ENCODE data around the gene CALR.

DNA sequence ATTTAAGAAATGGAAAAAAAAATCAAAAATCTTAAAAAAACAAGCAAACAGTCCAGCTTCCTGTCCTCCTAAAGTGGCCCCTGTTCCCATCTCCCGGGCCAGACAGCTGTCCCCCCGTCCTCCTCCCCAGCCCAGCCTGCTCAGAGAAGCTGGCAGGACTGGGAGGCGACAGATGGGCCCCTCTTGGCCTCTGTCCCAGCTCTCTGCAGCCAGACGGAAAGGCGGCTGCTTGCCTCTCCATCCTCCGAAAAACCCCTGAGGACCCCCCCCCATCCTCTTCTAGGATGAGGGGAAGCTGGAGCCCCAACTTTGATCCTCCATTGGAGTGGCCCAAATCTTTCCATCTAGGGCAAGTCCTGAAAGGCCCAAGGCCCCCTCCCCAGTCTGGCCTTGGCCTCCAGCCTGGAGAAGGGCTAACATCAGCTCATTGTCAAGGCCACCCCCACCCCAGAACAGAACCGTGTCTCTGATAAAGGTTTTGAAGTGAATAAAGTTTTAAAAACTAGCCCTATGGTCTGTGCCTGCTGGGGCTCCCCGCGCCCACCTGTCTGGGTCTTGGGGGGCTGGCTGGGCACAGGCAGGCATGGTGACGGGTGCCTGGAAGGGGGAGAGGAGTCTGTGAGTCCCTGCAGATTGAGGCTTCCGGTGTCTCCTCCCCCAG, 14.9 kb downstream of the CALR start:
- TF ChIP-seq, protein P1, sequence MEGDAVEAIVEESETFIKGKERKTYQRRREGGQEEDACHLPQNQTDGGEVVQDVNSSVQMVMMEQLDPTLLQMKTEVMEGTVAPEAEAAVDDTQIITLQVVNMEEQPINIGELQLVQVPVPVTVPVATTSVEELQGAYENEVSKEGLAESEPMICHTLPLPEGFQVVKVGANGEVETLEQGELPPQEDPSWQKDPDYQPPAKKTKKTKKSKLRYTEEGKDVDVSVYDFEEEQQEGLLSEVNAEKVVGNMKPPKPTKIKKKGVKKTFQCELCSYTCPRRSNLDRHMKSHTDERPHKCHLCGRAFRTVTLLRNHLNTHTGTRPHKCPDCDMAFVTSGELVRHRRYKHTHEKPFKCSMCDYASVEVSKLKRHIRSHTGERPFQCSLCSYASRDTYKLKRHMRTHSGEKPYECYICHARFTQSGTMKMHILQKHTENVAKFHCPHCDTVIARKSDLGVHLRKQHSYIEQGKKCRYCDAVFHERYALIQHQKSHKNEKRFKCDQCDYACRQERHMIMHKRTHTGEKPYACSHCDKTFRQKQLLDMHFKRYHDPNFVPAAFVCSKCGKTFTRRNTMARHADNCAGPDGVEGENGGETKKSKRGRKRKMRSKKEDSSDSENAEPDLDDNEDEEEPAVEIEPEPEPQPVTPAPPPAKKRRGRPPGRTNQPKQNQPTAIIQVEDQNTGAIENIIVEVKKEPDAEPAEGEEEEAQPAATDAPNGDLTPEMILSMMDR (optimal IDR thresholded peaks at IDR 0.05 in 1 of 3, IDR thresholded peaks at IDR 0.05 in 1 of 3, conservative IDR thresholded peaks at IDR 0.05 in 1 of 3; ENCODE audit: extremely low read depth in 1 of 3, insufficient read depth in 2 of 3, low read length in 3 of 3) = no peak
- no peak for TF ChIP-seq EZH2 (IDR thresholded peaks at IDR 0.05; ENCODE audit: low read length)

Measured in keratinocyte (primary cell).